Activated naive CD4-positive, alpha-beta T cell (primary cell): ENCODE results near the gene ANKRD18A.

Experiments used
- DNase-seq, 4 experiments: peaks; one replicate each; lab custom pipeline; 2025; lab: John Stamatoyannopoulos, UW

ANKRD18A gene

GRCh38 chr9:38620483-38621433 lies at the start of gene ANKRD18A:
ANKRD18A (minus strand) TSS chr9:38620596; CDS start chr9:38620285, 311 bp downstream.
- DNase-seq: peak; percentile 41 to 51 (median 48)

GRCh38 chr9:38668791-38669466 lies 48.5 kb upstream of the ANKRD18A start:
- no peak for DNase-seq

GRCh38 chr9:38662763-38663593 lies 42.6 kb upstream of the ANKRD18A start:
- no peak for DNase-seq

GRCh38 chr9:38659538-38659937 lies 39.1 kb upstream of the ANKRD18A start:
- no peak for DNase-seq

DNA sequence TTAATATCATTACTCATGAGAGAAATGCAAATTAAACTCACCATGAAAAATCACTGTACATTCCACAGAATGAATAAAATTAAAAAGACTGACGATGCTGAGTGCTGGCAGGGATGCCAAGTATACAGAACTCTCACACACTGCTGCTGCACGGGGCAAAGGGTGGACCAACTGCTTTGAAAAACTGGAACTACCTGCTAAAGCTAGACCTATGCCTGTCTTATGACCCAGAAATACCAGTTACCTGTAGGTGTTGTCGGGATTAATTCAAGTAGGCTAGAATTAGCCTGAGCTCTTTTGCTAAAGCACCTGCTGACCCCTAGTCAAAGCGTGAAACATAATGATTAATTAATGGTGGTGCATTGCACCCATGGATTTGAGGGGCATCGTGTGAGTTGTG lies 36.5 kb upstream of the ANKRD18A start:
- no peak for DNase-seq

- DNase-seq: no peak
These were observed 32.1 kb upstream of the ANKRD18A start for GRCh38 chr9:38652486-38652885.

- no peak for DNase-seq
These were observed 31.6 kb upstream of the ANKRD18A start for GRCh38 chr9:38652044-38652443.

DNA sequence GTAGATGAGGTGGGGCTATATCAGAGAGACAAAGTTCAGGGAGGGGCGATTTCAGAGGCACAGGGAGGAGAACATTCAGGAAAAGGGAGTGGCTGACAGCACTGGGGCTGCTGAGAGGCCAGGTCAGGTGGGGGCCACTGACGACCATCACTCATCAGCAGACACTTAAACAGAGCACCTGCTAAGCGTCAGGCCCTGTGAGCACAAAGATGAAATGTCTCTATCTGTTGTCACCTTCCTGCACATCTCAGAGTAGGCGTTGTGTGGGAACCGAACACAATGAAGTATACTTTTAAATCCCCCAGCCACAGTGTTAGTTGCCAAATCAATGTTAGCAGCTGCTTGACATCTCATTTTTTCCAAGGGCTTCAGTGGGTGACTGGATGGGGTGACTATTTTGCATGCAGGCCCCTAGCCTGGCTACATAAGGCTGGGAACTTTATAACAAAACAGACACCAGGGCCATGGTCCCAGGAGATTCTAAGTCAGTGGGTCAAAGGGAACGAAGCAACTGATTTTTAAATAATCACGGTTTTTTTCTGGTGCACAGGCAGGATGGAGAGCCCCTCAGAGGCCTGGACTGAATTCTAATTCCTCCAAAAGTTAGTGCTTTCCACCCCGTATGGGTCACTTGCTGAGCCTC lies 31.1 kb upstream of the ANKRD18A start:
- no peak for DNase-seq

DNA sequence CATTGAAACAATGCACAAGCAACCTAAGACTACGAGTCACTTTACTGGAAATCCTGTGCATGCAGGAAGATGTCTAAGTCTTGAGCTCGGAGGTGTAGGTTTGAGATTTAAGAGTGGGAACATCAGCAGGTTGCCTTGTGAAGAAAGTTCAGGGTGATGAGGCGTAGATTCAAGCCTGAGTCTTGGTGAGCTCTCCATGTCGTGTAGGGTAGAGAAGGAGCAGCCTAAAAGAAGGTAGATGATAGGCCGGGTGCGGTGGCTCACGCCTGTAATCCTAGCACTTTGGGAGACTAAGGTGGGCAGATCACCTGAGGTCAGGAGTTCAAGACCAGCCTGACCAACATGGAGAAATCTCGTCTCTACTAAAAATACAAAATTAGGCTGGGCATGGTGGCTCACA lies 30.2 kb upstream of the ANKRD18A start:
- no peak for DNase-seq

- DNase-seq: no peak
These were observed 29.5 kb upstream of the ANKRD18A start for GRCh38 chr9:38649731-38650363.

DNA sequence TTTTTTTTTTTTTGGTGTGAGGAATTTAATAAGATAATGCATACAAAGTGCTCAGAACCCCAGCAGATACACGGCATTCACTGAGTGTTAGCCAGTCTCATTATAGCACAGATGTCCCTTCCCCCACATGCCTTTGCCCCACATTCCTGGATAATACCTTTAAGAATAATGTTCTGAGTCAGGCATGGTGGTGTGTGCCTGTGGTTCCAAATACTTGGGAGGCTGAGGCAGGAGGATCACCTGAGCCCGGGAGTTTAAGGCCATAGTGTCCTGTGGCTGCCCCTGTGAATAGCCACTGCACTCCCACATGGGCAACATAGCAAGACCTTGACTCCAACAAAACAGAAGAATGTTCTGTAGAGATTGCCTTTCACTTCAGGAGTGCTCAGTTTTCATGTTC lies 24.2 kb upstream of the ANKRD18A start:
- DNase-seq: no peak

GRCh38 chr9:38643815-38644173 lies 23.4 kb upstream of the ANKRD18A start:
- no peak for DNase-seq

- no peak for DNase-seq
These were observed 22.8 kb upstream of the ANKRD18A start for GRCh38 chr9:38642951-38643814.

- no peak for DNase-seq
These were observed 21.8 kb upstream of the ANKRD18A start for GRCh38 chr9:38641985-38642864.

GRCh38 chr9:38641142-38641541 lies 20.7 kb upstream of the ANKRD18A start:
- DNase-seq: no peak

DNA sequence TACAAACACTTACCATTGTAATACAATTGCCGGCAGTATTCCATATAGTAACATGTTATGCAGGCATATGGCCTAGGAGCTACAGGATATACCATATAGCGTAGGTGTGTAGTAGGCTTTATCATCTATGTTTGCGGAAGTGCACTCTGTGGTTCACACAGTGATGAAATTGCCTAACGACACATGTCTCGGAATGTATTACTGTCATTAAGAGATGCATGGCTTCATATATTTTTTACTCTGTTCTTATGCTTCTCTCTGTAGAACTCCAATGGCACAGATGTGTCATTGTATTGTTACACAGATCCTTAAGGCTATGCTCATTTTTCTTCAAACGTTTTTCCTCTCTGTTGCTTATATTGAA lies 19.2 kb upstream of the ANKRD18A start:
- no peak for DNase-seq

- DNase-seq: no peak
These were observed 18.6 kb upstream of the ANKRD18A start for GRCh38 chr9:38638881-38639576.

DNA sequence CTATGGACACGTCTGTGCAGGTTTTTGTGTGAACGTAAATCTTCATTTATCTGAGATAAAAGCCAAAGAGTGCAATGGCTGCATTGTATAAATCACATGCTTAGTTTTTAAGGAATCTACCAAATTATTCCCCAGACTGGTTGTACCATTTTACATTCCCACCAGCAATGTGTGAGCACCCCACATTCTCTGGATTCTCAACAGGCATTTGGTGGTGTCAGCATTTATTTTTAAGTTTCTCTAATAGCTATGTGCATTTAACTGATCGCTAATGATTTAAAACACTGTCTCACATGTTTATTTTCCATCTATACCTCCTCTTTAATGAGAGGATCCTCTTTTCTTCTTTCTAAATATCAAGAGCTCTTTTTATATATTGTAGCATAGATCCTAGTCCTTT lies 13.9 kb upstream of the ANKRD18A start:
- no peak for DNase-seq

DNA sequence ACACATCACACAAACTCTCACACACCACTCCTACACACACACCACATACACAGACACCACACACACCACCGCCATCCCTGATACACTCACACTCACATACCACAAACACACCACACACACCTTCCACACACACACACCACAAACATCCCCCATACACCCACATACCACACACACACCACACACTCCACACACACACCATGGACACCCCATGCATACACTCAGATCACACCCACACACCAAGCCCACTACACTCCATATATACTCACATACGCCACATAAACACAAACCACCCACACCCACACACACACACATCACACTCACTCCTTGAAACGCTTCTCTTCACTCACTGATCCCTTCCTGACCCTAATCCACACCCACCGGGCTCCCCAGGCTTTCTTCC lies 9.1 kb upstream of the ANKRD18A start:
- no peak for DNase-seq
